Adrenal gland (tissue), 12 donors: ENCODE data around the gene TEK. TPM values are rescaled to one million over a fixed set of nuclear protein-coding genes. Genes with fewer than 3 reads are reported as not detected.
"Not testable (repeated sequence)": the region's sequence is repeated elsewhere in the genome, so short reads cannot be mapped to it uniquely, and the experiment has no call there.

Experiments
- DNase-seq, 7 donors: peaks; one replicate each; pipeline ENCODE4 v3.0.0-alpha.2; 2019 to 2020
- H3K27ac ChIP-seq, 5 donors: fragments of 200-600 bp; sonication (generic) in 4 of 5; 1 replicate in 3 of 5; 2 replicates in 2 of 5; pipeline versions ENCODE4 v1.5.1 to v1.8.0; 2016 to 2020; ENCODE audit warnings: mild to moderate bottlenecking in 1 of 5
- H3K27me3 ChIP-seq: fragments of 200-600 bp; 2 replicates; pipeline ENCODE4 v1.8.0; 2021
- H3K36me3 ChIP-seq, 2 donors: fragments of 200-600 bp; replicated peaks in 1 of 2; 1 replicate in 1 of 2; 2 replicates in 1 of 2; pipeline versions ENCODE4 v1.5.1 to v1.8.0; 2018 to 2022
- H3K4me1 ChIP-seq, 2 donors: fragments of 200-600 bp; replicated peaks in 1 of 2; 1 replicate in 1 of 2; 2 replicates in 1 of 2; pipeline versions ENCODE4 v1.5.1 to v1.8.0; 2018 to 2021
- H3K4me3 ChIP-seq, 4 donors: fragments of 200-600 bp; sonication (generic) in 3 of 4; one replicate each; pipeline ENCODE4 v1.5.1; 2016 to 2018
- H3K9me3 ChIP-seq, 3 donors: fragments of 200-600 bp; sonication (generic) in 1 of 3; replicated peaks in 1 of 3; 1 replicate in 2 of 3; 2 replicates in 1 of 3; pipeline versions ENCODE4 v1.5.1 to v1.8.0; 2016 to 2021
- POLR2A ChIP-seq, 2 donors: fragments of 450-650 bp; IDR thresholded peaks; one replicate each; pipeline ENCODE4 v1.6.1; 2017; ENCODE audit warnings: antibody characterized with exemption in 2 of 2, mild to moderate bottlenecking in 2 of 2, moderate library complexity in 1 of 2
- WGBS, 4 donors: extraction: QIAGEN DNeasy Blood & Tissue Kit in 2 of 4; methylation state at CpG; one replicate each; pipeline versions ENCODE4 v1.1.5 to v1.1.7; 2013 to 2017; 5-methylcytosine and 5-hydroxymethylcytosine counted together
- intact Hi-C, 2 donors: fragments of 100-400 bp; cut with DNase I; formaldehyde crosslinking; loops; one replicate each; pipeline versions ENCODE4 v1.14.1 to v1.15.0; 2022 to 2023
- polyA plus RNA-seq, 3 donors: library from polyadenylated mRNA; stranded (reverse); fragments of 200-250 nt in 2 of 3; fragments of 350-450 nt in 1 of 3; fragmentation: Illumina TruSeq in 1 of 3; extraction: RNeasy Lipid Tissue Mini Kit (QIAGEN cat#74804) in 1 of 3; gene quantifications; one replicate each; pipeline ENCODE4 v1.2.3, GENCODE V29; 2013 to 2014
- total RNA-seq, 9 donors: library from RNA; depleted of rRNA in 4 of 9; stranded (reverse); fragments of >200 nt in 4 of 9; fragments of 120-200 nt in 1 of 9; fragmentation: NEBNext Ultra II Directional in 1 of 9; extraction: Animal tissue kit (Norgen Biotek cat#: 25700) in 1 of 9; gene quantifications; one replicate each; pipeline versions ENCODE4 v1.1.0 to v1.2.4, GENCODE V29; 2013 to 2023
- TF ChIP-seq, protein P1 (sequence below), 6 experiments: fragments of 450-650 bp in 4 of 6; fragments of 200-600 bp in 2 of 6; sonication (generic) in 1 of 6; IDR thresholded peaks; 1 replicate in 5 of 6; 2 replicates in 1 of 6; pipeline versions ENCODE4 v1.5.1 to v1.8.0; 2016 to 2021; ENCODE audit warnings: antibody characterized with exemption in 6 of 6, mild to moderate bottlenecking in 2 of 6, moderate library complexity in 1 of 6
- donor health status: healthy with polysubstance abuse.
- donor health status: Bipolar disorder and iron deficiency.
- donor health status: DM: yes; HTN: yes; CAD: no.
- donor health status: DM: no; HTN: no; CAD: no.
- donor health status: DM: no; HTN: no; CAD: no.
- donor health status: DM: yes; HTN: yes; CAD: no.

TEK gene
- total and polyA plus RNA-seq, 12 donors, result 2.7 to 27.9 (median 19.3) TPM

- Histone ChIP-seq H3K4me3 (no peak overlapping the region), H3K27ac (no peak overlapping the region), H3K36me3 (no peaks in the 10 kb centered on the region), H3K27me3 (no peaks in the 10 kb centered on the region), H3K9me3 (no peaks in the 10 kb centered on the region), H3K4me1 (no peaks in the 10 kb centered on the region)
- TF ChIP-seq POLR2A (IDR thresholded peaks at IDR 0.05), result no peak
- TF ChIP-seq, protein P1, sequence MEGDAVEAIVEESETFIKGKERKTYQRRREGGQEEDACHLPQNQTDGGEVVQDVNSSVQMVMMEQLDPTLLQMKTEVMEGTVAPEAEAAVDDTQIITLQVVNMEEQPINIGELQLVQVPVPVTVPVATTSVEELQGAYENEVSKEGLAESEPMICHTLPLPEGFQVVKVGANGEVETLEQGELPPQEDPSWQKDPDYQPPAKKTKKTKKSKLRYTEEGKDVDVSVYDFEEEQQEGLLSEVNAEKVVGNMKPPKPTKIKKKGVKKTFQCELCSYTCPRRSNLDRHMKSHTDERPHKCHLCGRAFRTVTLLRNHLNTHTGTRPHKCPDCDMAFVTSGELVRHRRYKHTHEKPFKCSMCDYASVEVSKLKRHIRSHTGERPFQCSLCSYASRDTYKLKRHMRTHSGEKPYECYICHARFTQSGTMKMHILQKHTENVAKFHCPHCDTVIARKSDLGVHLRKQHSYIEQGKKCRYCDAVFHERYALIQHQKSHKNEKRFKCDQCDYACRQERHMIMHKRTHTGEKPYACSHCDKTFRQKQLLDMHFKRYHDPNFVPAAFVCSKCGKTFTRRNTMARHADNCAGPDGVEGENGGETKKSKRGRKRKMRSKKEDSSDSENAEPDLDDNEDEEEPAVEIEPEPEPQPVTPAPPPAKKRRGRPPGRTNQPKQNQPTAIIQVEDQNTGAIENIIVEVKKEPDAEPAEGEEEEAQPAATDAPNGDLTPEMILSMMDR (IDR thresholded peaks at IDR 0.05), result no peak
- no peak for DNase-seq
- intact Hi-C loops, result no loop called here
- WGBS, 4 donors, result 48 to 60% (median 54%) methylated on average over 4 of the region's 4 CpGs
These were observed 20.0 kb upstream of the TEK start for GRCh38 chr9:27088981-27089380.

- TF ChIP-seq POLR2A (IDR thresholded peaks at IDR 0.05), result no peak
- TF ChIP-seq, protein P1 (IDR thresholded peaks at IDR 0.05), result no peak
- intact Hi-C loops, result no loop called here
- Histone ChIP-seq H3K27me3 (no peaks in the 10 kb centered on the region), H3K4me1 (no peaks in the 10 kb centered on the region), H3K4me3 (no peak overlapping the region), H3K27ac (no peak overlapping the region), H3K36me3 (no peaks in the 10 kb centered on the region), H3K9me3 (no peaks in the 10 kb centered on the region)
- 83 to 90% (median 86%) methylated on average over 4 of the region's 4 CpGs for WGBS, 4 donors
- DNase-seq, result no peak
These were observed 19.3 kb upstream of the TEK start for GRCh38 chr9:27089706-27090105.

DNA sequence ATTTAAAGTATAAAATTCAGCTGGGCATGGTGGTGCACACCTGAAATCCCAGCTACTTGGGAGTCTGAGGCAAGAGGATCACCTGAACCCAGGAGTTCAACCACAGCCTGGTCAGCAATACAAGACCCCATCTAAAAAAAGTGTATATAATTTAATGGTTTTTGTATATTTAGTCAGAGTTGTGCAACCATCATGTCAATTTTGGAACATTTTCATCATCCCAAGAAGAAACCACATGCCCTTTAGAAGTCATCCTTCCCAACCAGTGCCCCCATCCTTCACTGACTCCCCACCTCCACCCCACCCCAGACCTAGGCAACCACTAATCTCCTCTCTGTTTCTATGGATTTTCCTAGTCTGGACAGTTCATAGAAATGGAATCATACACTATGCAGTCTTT, 18.8 kb upstream of the TEK start:
- Histone ChIP-seq H3K4me3 (no peak overlapping the region), H3K4me1 (no peaks in the 10 kb centered on the region), H3K36me3 (no peaks in the 10 kb centered on the region), H3K27ac (no peak overlapping the region), H3K27me3 (no peaks in the 10 kb centered on the region), H3K9me3 (no peaks in the 10 kb centered on the region)
- intact Hi-C loops, result no loop called here
- TF ChIP-seq POLR2A (IDR thresholded peaks at IDR 0.05), result no peak
- TF ChIP-seq, protein P1 (IDR thresholded peaks at IDR 0.05), result no peak
- DNase-seq, result no peak

GRCh38 chr9:27090711-27091110, 18.3 kb upstream of the TEK start:
- DNase-seq, result no peak
- WGBS, 4 donors, result 96 to 100% (median 99%) methylated on average over 1 of the region's 1 CpG
- H3K27me3 ChIP-seq, result no peaks in the 10 kb centered on the region
- H3K9me3 ChIP-seq, result no peaks in the 10 kb centered on the region
- H3K4me3 ChIP-seq, result no peak overlapping the region
- H3K4me1 ChIP-seq, result no peaks in the 10 kb centered on the region
- no peaks in the 10 kb centered on the region for H3K36me3 ChIP-seq
- intact Hi-C loops, result no loop called here
- no peak for TF ChIP-seq POLR2A (IDR thresholded peaks at IDR 0.05)
- TF ChIP-seq, protein P1 (IDR thresholded peaks at IDR 0.05), result no peak
- no peak overlapping the region for H3K27ac ChIP-seq

DNA sequence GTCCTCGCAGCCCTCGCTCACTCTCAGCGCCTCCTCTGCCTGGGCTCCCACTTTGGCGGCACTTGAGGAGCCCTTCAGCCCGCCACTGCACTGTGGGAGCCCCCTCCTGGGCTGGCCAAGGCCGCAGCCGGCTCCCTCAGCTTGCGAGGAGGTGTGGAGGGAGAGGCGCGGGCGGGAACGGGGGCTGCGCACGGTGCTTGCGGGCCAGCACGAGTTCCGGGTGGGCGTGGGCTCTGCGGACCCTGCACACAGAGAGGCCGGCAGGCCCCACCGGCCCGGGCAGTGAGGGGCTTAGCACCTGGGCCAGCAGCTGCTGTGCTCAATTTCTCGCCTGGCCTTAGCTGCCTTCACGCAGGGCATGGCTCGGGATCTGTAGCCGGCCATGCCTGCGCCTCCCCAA, 16.5 kb upstream of the TEK start:
- H3K9me3 ChIP-seq, H3K36me3 ChIP-seq, H3K4me3 ChIP-seq, intact Hi-C loops, H3K27ac ChIP-seq, DNase-seq, H3K27me3 ChIP-seq, H3K4me1 ChIP-seq: not testable (repeated sequence)
- WGBS, 4 donors, result 95 to 98% (median 96%) methylated on average over 8 to 27 of the region's 27 CpGs

GRCh38 chr9:27093384-27094067, 15.5 kb upstream of the TEK start:
- intact Hi-C loops, DNase-seq, H3K27ac ChIP-seq, H3K4me3 ChIP-seq, H3K36me3 ChIP-seq, H3K4me1 ChIP-seq, H3K27me3 ChIP-seq, H3K9me3 ChIP-seq: not testable (repeated sequence)
- 78 to 89% (median 86%) methylated on average over 17 of the region's 17 CpGs for WGBS, 4 donors
